ENCODE data around the gene SHFL. TPM values are rescaled to one million over a fixed set of nuclear protein-coding genes. Genes with fewer than 3 reads are reported as not detected.

Gene SHFL
- total RNA-seq, 6 experiments from 2014 or later = 68.5 to 119 (median 88.9) TPM

DNA sequence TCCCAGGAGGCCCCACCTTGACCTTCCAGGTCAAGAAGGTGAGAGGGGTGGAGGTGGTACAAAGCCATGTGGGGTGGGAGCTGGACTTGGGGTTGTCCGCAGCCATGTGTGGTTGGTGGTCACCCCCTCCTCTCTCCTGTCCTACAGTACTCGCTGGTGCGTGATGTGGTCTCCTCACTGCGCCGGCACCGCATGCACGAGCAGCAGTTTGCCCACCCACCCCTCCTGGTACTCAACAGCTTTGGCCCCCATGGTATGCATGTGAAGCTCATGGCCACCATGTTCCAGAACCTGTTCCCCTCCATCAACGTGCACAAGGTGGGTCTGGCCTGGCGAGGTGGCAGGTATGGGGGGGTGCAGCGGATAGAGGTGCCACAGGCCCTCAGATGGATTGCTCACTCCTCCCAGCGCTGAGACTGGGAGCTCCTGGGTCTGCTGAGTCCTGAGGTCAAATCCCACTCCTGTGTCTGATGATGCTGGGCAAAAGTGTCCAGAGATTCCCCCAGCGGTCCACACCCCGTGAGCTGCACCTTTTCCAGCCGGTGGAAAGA lies 21.8 kb downstream of the SHFL start:
- no peak for ATAC-seq
- intact Hi-C loops (cut with DNase I) = no loop called here
- Histone ChIP-seq H3K9me3 (no peaks in the 10 kb centered on the region), H3K4me1 (peaks cover 0 to 7% (median 3%) of the 10 kb centered on the region in 4 donors), H3K36me3 (peaks cover 0 to 42% (median 26%) of the 10 kb centered on the region in 4 donors), H3K27ac (no peak overlapping the region), H3K27me3 (no peaks in the 10 kb centered on the region), H3K4me3 (no peak overlapping the region)
- DNase-seq = no peak
- TF ChIP-seq, protein P1, sequence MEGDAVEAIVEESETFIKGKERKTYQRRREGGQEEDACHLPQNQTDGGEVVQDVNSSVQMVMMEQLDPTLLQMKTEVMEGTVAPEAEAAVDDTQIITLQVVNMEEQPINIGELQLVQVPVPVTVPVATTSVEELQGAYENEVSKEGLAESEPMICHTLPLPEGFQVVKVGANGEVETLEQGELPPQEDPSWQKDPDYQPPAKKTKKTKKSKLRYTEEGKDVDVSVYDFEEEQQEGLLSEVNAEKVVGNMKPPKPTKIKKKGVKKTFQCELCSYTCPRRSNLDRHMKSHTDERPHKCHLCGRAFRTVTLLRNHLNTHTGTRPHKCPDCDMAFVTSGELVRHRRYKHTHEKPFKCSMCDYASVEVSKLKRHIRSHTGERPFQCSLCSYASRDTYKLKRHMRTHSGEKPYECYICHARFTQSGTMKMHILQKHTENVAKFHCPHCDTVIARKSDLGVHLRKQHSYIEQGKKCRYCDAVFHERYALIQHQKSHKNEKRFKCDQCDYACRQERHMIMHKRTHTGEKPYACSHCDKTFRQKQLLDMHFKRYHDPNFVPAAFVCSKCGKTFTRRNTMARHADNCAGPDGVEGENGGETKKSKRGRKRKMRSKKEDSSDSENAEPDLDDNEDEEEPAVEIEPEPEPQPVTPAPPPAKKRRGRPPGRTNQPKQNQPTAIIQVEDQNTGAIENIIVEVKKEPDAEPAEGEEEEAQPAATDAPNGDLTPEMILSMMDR (IDR thresholded peaks at IDR 0.05) = no peak
- TF ChIP-seq POLR2A (IDR thresholded peaks at IDR 0.05) = no peak
- WGBS (ENCODE audit: insufficient coverage, low coverage, low lambda C conversion rate, missing lambda C conversion rate) = 62% methylated on average over 4 of the region's 14 CpGs

DNA sequence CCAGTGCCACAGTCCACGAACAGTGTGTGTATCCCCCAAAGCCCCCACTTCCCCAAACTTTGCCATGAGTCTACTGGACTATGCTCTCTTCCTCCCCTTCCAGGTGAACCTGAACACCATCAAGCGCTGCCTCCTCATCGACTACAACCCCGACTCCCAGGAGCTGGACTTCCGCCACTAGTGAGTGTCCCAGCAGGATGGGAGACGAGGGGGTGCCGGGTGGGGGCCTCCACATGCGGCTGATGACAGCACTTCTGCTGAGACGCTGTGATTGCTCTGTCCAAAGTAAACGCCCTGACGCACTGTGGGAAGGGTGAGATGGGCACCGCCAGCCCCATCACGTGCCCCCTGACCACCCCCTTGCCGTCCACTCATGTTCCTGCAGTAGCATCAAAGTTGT lies 23.4 kb downstream of the SHFL start:
- WGBS (ENCODE audit: insufficient coverage, low coverage, low lambda C conversion rate, missing lambda C conversion rate) = 89% methylated on average over 7 of the region's 14 CpGs
- H3K27me3 ChIP-seq = no peaks in the 10 kb centered on the region
- H3K36me3 ChIP-seq = peaks cover 0 to 44% (median 26%) of the 10 kb centered on the region in 4 donors
- no peak overlapping the region for H3K4me3 ChIP-seq
- TF ChIP-seq, protein P1 (IDR thresholded peaks at IDR 0.05) = no peak
- TF ChIP-seq POLR2A (IDR thresholded peaks at IDR 0.05) = no peak
- intact Hi-C loops (cut with DNase I) = no loop called here
- ATAC-seq = no peak
- no peak overlapping the region for H3K27ac ChIP-seq
- peaks cover 0 to 7% (median 3%) of the 10 kb centered on the region in 4 donors for H3K4me1 ChIP-seq
- no peak for DNase-seq
- no peaks in the 10 kb centered on the region for H3K9me3 ChIP-seq

DNA sequence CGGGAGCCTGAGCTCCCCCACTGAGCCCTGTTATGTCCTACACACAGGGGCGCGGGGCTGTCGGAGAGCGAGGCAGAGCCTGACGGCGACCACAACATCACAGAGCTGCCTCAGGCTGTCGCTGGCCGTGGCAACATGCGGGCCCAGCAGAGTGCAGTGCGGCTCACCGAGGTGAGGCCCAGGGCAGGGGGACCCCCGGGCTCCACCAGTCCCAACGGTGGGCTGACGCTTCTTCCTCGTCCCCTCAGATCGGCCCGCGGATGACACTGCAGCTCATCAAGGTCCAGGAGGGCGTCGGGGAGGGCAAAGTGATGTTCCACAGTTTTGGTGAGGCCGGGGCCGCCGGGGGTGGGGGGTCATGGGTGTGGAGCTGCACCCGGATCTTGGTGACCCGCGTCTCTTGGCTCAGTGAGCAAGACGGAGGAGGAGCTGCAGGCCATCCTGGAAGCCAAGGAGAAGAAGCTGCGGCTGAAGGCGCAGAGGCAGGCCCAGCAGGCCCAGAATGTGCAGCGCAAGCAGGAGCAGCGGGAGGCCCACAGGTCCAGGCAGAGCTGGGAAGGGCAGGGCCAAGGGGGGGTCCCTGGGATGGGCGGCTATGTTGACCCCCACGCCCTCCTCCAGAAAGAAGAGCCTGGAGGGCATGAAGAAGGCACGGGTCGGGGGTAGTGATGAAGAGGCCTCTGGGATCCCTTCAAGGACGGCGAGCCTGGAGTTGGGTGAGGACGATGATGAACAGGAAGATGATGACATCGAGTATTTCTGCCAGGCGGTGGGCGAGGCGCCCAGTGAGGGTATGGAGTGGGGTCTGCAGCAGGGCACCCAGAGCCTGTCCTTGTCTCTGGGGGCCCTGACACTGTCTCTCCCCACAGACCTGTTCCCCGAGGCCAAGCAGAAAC lies 24.2 kb downstream of the SHFL start:
- H3K4me1 ChIP-seq = peaks cover 0 to 7% (median 3%) of the 10 kb centered on the region in 4 donors
- H3K36me3 ChIP-seq = peaks cover 0 to 51% (median 26%) of the 10 kb centered on the region in 4 donors
- ATAC-seq (no peak), DNase-seq (no peak)
- no peak for TF ChIP-seq POLR2A (IDR thresholded peaks at IDR 0.05)
- TF ChIP-seq, protein P1 (IDR thresholded peaks at IDR 0.05) = no peak
- no peak overlapping the region for H3K4me3 ChIP-seq
- H3K9me3 ChIP-seq = no peaks in the 10 kb centered on the region
- intact Hi-C loops (cut with DNase I) = no loop called here
- H3K27ac ChIP-seq = no peak overlapping the region
- H3K27me3 ChIP-seq = no peaks in the 10 kb centered on the region
- WGBS (ENCODE audit: insufficient coverage, low coverage, low lambda C conversion rate, missing lambda C conversion rate) = 100% methylated on average over 3 of the region's 44 CpGs

DNA sequence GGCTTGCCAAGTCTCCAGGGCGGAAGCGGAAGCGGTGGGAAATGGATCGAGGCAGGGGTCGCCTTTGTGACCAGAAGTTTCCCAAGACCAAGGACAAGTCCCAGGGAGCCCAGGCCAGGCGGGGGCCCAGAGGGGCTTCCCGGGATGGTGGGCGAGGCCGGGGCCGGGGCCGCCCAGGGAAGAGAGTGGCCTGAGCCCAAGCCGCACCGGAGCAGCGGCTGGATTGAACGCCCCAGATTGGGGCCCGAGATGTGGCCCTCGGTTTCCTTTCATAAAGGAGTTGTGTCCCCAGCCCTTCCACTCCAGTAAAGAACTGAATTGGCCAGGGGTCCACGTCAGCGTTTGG lies 24.8 kb downstream of the SHFL start:
- Histone ChIP-seq H3K36me3 (peaks cover 0 to 57% (median 26%) of the 10 kb centered on the region in 4 donors), H3K27me3 (no peaks in the 10 kb centered on the region), H3K4me3 (no peak overlapping the region), H3K27ac (no peak overlapping the region), H3K4me1 (peaks cover 0 to 7% (median 3%) of the 10 kb centered on the region in 4 donors), H3K9me3 (no peaks in the 10 kb centered on the region)
- ATAC-seq = no peak
- intact Hi-C loops (cut with DNase I) = no loop called here
- 87% methylated on average over 11 of the region's 19 CpGs for WGBS (ENCODE audit: insufficient coverage, low coverage, low lambda C conversion rate, missing lambda C conversion rate)
- no peak for DNase-seq
- TF ChIP-seq, protein P1 (IDR thresholded peaks at IDR 0.05) = no peak
- TF ChIP-seq POLR2A (IDR thresholded peaks at IDR 0.05) = no peak

Data from right lobe of liver (tissue), 6 donors.